Bronchus fibroblast of lung (primary cell): ENCODE measurements around the gene DPPA4. TPM values are rescaled to one million over a fixed set of nuclear protein-coding genes. Genes with fewer than 3 reads are reported as not detected.

ENCODE experiments used
- total RNA-seq: library from RNA; depleted of rRNA; stranded (reverse); fragments of >200 nt; gene quantifications from 2 replicates; pipeline ENCODE4 v1.2.3, GENCODE V29; 2015

Gene DPPA4, protein sequence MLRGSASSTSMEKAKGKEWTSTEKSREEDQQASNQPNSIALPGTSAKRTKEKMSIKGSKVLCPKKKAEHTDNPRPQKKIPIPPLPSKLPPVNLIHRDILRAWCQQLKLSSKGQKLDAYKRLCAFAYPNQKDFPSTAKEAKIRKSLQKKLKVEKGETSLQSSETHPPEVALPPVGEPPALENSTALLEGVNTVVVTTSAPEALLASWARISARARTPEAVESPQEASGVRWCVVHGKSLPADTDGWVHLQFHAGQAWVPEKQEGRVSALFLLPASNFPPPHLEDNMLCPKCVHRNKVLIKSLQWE
- total RNA-seq: 0.67 and 1.2 TPM in 2 replicates

DNA sequence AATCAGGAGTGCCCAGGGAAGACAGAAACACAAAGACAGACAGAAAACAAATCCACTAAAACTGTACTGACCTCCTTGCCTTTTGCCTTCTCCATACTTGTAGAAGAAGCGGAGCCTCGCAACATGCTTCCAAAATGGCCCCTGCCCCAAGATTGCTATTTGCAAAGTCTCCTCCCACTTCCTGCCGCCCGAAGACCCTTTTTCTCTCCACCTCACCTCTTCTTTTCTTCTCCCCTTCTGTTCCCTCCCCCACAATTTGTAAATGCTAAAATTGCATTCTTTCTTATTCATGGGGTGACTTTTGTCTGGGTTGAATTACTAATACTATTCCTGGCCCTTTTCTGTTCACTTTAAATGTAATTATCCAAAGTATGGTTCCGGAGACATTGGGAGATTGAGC, at the start of gene DPPA4:
Gene DPPA4 (minus strand): TSS at position 154 of the 400 bp plus-strand sequence. CDS start 29 bp downstream, at position 125.

DNA sequence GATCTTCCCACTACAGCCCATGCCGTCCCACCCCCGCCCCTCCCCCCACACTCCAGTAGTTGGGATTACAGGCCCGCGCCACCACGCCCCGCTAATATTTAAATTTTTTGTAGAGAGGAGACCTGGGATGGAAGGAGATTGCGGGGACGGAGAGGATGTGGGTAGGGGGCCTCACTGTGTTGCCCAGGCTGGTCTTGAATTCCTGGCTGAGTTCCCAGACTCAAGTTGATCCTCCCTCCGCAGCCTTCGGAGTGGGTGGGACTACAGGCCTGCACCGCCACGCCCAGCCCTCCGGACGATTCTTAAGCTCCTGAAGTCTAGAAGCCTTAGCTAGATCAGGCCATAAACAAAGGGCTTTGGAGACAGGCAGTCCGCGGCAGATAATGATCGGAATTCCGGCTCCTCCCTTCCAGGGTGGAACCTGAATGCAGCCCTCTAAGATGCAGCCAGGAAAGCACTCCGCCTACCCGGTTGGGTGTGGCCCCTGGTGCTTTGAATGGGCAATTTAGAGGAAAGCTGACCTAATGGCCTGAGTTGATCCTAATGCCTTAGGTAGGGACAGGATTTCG, 21.1 kb downstream of the DPPA4 start, which contains the start of gene DPPA2:
Gene DPPA2 (minus strand): TSS at position 356 of the 569 bp plus-strand sequence. CDS start 1,975 bp downstream, outside the sequence.

Other genes starting within 250 kb of the DPPA4 start
- gene MORC1, start 219.4 kb downstream of the DPPA4 start, total RNA-seq: not detected in 2 replicates
- gene C3orf85, start 200.8 kb downstream of the DPPA4 start, total RNA-seq: not detected in 2 replicates
- gene DPPA2, start 21.0 kb downstream of the DPPA4 start, total RNA-seq: not detected in 2 replicates